22Rv1 (cell line): Measurements from ENCODE around the gene TRPV4.

ENCODE experiments used
- H3K27ac ChIP-seq: fragments of 450-650 bp; 2 replicates; pipeline ENCODE4 v1.5.1; 2017
- CTCF ChIP-seq: fragments of 450-650 bp; IDR thresholded peaks from 2 replicates; pipeline ENCODE4 v1.5.1; 2017; ENCODE audit warnings: mild to moderate bottlenecking
- ZFX ChIP-seq: fragments of 450-650 bp; IDR thresholded peaks from 2 replicates; pipeline ENCODE4 v1.6.1; 2017; ENCODE audit warnings: antibody characterized with exemption, borderline replicate concordance

TRPV4 gene

GRCh38 chr12:109831929-109832328, 1.3 kb downstream of the TRPV4 start:
- H3K27ac ChIP-seq: no peak overlapping the region
- TF ChIP-seq ZFX: no peak
- TF ChIP-seq CTCF: no peak

GRCh38 chr12:109831365-109831764, 1.8 kb downstream of the TRPV4 start:
- H3K27ac ChIP-seq: no peak overlapping the region
- TF ChIP-seq ZFX (no peak), CTCF (no peak)

- no peak for TF ChIP-seq CTCF
- no peak for TF ChIP-seq ZFX
- no peak overlapping the region for H3K27ac ChIP-seq
Observed at GRCh38 chr12:109830718-109831117, 2.5 kb downstream of the TRPV4 start.

- TF ChIP-seq ZFX (no peak), CTCF (no peak)
- H3K27ac ChIP-seq: no peak overlapping the region
Observed at GRCh38 chr12:109830267-109830666, 2.9 kb downstream of the TRPV4 start.

GRCh38 chr12:109829667-109830066, 3.5 kb downstream of the TRPV4 start:
- H3K27ac ChIP-seq: no peak overlapping the region
- TF ChIP-seq CTCF (no peak), ZFX (no peak)

- H3K27ac ChIP-seq: no peak overlapping the region
- TF ChIP-seq CTCF: no peak
- TF ChIP-seq ZFX: no peak
Observed at GRCh38 chr12:109828754-109829511, 4.3 kb downstream of the TRPV4 start.
